ENCODE data around the gene PTPRC.
A peak's percentile ranks its signal among the peaks of the same experiment; 100 is the strongest.

Gene PTPRC

DNA sequence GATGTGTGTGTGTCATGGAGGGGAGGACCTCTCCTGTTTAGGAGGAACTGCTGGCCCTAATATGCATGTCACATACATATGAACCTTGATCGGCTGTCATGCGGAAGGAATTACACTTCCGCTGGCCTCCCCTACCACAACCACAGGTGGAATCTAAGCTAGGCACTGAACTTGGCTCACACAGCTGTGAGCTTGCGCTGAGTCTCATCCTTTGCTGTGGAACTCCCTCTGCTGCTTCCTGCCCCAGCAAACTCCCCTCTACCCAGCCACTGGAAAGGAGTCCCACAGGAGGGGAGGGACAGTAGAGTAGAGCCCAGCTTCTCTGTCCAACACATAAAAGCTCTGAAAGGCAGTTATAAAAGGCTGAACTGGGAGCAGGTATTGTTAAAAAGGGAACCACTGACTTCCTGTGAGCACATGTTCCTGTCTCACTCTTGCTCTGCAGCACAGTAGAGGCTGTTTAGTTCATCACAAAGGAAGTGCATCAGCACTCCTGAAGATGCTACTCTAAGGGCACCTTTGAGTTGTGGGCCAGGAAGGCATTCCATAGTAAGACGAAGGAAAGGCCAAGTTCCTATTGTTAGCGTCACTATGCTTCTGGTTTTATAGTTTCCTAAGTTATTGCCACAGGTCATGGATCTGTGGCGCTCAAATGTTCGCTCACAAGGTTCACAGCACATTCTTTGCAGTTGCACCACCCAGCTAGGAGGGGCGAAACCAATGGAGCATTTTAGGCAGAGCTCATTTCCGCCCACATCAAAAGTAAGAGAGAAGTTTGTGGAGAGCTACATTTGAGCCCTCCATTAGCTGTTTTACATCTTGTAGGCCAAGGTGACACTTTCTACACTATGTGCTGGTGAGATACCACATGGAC lies 17.7 kb upstream of the PTPRC start:
- DNase-seq, result peak; percentile 76

DNA sequence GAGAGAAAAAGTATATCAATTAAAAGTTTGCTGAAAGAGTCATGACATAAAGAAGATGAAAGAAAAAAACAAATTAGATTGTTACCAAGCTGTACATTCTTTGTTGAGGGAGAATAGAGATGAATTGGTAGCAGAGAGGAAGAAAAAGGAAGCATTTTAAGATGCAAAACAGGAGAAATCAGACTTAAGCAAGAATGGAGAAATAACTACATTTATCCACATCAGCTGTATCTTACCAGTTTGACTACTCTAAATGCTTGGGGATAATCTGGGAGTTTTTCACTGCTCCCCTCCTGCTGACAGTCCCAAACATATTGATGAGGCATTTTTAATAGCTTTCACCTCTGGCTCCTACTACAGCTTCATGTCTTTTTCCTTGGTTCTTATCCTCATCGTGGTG lies 16.8 kb upstream of the PTPRC start:
- DNase-seq, result no peak

DNA sequence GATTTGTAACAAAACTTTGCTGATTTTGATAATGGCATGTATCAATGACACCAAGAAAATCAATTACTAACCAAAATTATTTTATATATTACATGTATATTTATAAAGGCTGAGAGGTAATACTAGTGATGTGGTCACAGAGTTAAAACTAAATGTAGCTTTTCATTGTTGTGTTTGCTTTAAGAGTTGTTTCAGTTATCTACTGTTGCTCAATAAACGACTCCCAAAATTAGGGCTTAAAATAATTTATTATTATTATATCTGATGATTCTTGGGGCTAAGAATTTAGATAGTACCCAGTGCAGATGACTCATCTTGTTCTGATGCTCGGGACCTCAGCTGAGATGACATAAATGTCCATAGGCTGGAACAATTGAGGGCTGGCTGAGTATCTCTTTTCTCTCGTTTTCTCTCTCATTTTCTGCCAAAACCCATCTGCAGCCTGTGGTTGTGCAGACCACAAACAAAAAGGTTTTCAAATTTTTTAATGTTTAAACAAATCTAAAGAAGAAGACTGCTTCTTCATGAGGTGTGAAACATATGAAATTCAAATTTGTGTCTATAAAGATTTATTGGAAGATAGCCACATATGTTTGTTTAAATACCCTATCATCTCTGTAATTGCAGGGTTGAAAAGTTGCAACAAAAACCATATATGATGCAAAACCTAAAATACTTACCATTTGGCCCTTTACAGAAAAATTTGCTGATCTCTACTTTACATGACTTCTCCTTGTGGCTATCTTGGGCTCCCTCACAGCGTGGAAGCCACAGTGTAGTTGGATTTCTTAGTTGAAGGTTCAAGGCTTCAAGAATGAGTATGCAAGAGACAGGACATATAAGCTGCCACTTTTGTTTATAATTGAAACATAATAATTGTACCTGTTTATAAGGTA lies 14.8 kb upstream of the PTPRC start:
- peak; percentile 52 for DNase-seq

DNA sequence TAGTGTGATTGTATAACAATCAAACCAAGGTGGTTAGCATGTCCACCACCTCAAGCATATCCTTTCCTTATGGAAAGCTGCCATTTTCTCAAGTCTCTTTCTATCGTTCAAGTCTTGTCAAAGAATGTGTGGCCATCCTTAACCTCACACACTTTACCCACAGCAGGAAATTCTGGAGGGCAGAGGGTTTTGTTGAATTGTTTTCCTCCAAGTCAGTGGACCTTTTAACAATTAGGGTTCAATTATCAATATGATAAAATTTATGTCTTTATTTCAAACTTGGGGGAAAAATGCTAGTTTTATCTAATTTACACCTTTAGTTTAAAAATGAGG lies 14.2 kb upstream of the PTPRC start:
- no peak for DNase-seq

GRCh38 chr1:198627436-198628066 lies 11.3 kb upstream of the PTPRC start:
- no peak for DNase-seq

GRCh38 chr1:198628067-198628455 lies 10.8 kb upstream of the PTPRC start:
- DNase-seq, result no peak

DNA sequence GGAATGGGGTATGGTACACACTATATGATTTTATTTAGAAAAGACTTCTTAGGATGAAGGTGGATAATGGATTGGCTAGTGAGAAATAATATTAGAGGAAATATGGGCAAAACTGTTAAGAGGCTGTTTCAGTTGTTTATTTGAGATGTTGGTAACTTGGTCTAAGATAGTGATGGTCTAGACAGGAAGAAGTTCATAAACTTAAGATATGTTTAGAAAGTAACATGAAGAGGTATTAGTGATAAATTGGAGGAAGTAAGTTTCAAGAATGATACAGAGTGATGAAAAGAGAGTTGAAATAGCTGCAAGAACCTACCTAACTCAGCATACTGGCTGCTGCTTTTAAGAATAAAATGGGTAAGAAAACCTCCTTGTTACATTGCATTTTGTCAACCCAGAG lies 9.2 kb upstream of the PTPRC start:
- no peak for DNase-seq

GRCh38 chr1:198630863-198631262 lies 8.0 kb upstream of the PTPRC start:
- DNase-seq, result no peak

- no peak for DNase-seq
Measured at GRCh38 chr1:198631292-198631691, 7.5 kb upstream of the PTPRC start.

GRCh38 chr1:198632007-198632406 lies 6.8 kb upstream of the PTPRC start:
- no peak for DNase-seq

DNA sequence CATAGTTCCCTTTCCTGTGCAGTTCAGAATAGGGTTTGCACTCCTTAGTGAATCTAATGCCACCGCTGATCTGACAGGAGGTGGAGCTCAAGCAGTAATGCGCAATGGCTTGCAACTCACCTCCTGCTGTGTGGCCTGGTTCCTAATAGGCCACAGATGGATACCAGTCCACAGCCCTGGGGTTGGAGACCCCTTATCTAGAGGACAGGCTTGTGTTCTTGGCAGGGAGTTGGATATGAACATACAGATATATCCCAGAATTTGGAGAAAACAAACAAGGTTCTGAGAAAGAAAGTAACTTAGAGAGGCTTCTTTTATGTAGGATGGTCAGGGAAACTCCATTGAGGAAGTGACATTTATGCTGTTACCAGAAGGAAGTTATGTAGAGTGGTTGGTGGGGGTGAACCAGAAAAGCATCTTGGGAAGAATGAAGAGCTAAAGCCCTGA lies 5.1 kb upstream of the PTPRC start:
- no peak for DNase-seq

DNA sequence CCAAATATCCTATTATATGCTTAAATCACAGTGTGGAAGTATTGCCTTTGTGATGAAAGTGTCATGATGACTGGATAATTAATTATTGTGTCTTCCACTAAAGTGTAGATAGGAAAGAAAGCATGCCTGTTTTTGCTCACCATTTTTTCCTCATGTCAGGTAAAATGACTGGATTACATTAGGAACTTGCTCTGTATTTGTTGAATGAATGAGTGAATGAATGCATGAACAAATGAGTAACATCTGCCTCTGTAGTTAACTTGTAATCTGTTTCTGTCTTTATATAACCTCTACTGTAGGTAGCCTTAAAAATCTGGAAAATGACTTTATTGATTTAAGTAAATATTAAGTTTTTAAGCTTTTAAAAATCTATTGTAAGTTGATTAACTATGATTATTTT lies 2.9 kb upstream of the PTPRC start:
- DNase-seq, result no peak

- no peak for DNase-seq
Measured at GRCh38 chr1:198636391-198636790, 2.4 kb upstream of the PTPRC start.

DNA sequence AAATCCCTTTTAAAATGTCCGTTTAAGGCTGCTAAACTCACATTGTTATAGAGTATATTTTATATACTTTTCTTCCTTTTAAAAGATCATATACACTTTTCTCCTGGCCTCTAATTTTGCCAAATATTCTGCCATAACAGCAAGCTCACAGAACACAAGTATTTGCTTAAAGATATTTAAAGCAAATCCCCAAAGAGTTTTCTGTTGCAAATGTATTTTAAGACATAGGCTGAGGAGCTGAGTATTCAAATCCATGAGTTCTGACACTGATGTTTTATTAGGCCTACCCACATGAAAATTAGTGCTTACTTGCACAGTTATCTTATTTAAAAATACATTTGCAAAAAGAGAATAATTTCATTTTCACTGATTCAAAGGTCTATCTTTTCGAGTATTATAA lies 1.7 kb upstream of the PTPRC start:
- no peak for DNase-seq

GRCh38 chr1:198637916-198638437 lies 863 bp upstream of the PTPRC start:
- DNase-seq, result peak; percentile 39

DNA sequence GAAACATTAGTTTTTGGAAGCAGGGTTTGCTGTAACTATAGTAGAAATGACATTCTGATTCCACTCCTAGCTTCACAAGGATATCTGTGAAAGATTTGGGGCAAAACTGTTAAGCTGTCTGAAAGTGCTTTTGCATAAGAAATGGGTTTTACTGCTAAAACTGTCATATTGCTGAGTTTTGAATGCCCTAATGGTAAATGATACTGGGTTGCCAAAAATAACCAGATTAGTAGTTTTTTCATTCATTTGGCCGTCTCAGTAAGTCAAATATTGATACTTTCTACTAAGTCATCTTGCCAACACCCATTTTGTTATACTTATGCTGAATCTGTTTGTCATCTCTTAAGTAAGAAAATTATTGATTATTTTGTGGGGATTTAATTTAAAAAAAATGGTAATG lies 399 bp upstream of the PTPRC start:
- DNase-seq, result no peak

DNA sequence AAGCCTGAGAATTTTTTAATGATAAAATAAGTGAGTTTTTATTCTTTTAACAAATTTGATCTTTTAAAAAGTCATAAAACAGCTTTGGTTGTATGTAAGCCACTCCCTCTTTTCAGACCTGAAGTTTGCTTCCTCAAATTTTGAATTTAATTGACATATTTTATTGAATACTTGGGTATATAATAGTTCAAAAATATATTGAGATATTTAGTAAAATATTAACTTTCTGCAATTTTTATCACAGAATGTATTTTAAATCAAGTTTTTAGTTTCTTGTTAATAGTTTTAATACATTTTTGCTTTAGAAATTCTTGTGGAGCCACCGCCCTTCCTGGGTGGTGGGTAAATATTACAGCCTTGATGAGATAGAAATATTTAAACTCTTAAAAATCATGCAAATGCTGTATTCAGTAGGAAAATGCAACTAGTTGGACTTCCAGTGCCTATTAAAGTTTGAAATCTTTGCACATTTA lies 867 bp downstream of the PTPRC start:
- DNase-seq, result peak; percentile 53

GRCh38 chr1:198640174-198640573 lies 1.3 kb downstream of the PTPRC start:
- no peak for DNase-seq

GRCh38 chr1:198641501-198641900 lies 2.7 kb downstream of the PTPRC start:
- peak; percentile 81 for DNase-seq

DNA sequence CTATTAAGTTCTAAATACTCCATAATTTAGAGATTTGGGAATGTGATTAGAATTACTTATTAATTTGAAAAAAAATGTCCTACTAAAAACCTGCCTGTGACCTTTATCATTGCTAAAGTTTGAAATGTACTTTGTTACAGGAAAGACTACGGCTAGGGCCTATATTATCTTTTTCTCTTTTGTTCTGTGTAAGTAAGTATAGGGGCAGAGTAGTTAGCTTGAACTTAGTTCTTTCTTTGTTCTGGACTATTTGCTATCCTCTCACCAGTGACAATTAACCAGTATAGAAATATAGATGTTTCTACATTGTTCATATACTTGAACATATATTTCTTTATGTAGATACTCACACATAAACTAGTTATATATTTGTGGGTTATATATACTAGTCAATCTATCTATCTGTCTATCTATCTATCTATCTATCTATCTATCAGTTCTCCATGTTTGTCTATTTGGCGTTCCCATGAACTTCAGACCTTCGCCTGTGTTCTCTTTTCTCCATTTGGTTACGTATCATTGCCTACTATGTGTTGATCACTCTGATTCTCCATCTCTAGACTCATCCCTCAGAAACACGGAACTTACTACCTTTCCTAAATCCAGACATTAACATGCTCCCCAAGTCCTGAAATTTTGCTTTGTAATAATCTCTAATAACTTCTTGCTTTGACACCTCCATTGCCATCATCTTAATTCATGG lies 3.3 kb downstream of the PTPRC start:
- DNase-seq, result no peak

DNA sequence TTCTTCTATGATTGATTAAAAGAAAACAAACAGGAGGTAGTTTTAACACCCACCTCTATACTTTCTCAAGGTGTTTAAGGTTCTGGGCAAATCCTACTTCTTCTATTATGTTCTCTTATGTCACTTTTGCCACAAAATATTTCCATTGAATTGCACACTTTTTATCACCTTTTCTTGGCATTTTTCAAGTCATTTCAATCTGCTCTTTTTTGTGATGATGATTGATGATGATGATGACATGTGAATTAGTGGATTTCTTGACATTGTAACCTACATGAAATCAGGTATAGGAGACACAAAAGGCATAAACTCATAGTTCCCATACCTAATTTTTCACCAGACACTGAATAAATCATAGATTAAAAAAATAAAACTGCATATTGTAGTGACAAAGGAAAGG lies 4.1 kb downstream of the PTPRC start:
- DNase-seq, result no peak

DNA sequence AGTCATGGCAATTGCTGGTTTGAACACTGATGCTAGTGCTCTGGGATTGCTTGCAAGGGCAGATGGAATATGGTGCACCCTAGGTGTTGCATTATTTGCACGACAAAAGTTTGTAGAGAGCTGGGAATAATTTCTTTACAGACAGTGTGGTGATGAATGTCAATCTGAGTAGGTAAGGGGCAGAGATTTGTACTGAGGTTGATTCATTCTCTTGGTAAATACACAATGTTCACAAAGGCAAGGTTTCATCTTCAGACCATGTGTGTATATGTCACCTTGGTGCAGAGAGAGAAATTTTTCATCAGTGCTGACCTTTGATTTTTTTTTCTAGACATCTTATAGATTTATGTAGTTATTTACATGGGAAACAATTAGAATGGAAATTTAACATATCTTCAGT lies 5.0 kb downstream of the PTPRC start:
- DNase-seq, result no peak

GRCh38 chr1:198647055-198647454 lies 8.2 kb downstream of the PTPRC start:
- no peak for DNase-seq

All from CD4-positive, alpha-beta T cell treated with Interleukin-12 subunit alpha and Interleukin-12 subunit beta, for 1 hour (primary cell).